ENCODE measurements around the gene SSX2IP.

DNA sequence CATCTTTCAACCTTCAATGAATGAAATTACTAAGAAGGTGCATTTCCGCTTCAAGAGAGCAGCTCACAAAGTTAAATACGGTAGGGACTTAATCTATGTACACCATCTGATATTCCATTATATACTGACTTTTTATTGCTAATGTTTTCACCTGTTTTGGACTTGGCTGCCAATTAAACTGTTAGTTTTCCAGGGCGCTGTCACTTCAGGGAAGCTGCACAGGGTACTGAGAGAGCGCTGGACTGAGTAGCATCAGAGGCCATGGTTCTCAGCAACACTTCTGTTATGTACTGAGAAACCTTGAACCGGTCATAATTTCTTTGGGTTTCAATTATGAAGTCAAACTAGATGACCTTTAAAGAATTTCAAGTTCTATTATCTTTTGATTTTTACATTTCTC is 8.2 kb downstream of the SSX2IP start:
- TF ChIP-seq, protein P1, sequence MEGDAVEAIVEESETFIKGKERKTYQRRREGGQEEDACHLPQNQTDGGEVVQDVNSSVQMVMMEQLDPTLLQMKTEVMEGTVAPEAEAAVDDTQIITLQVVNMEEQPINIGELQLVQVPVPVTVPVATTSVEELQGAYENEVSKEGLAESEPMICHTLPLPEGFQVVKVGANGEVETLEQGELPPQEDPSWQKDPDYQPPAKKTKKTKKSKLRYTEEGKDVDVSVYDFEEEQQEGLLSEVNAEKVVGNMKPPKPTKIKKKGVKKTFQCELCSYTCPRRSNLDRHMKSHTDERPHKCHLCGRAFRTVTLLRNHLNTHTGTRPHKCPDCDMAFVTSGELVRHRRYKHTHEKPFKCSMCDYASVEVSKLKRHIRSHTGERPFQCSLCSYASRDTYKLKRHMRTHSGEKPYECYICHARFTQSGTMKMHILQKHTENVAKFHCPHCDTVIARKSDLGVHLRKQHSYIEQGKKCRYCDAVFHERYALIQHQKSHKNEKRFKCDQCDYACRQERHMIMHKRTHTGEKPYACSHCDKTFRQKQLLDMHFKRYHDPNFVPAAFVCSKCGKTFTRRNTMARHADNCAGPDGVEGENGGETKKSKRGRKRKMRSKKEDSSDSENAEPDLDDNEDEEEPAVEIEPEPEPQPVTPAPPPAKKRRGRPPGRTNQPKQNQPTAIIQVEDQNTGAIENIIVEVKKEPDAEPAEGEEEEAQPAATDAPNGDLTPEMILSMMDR (IDR thresholded peaks at IDR 0.05): no peak
- TF ChIP-seq POLR2A (IDR thresholded peaks at IDR 0.05): no peak

Data from uterus (tissue), 2 donors.